Activated naive CD8-positive, alpha-beta T cell (primary cell): Measurements from ENCODE around the gene DTHD1.
A peak's percentile ranks its signal among the peaks of the same experiment; 100 is the strongest.

Experiments used
- H3K27ac Mint-ChIP-seq: one replicate; pipeline ENCODE4 v1.8.0; 2021; ENCODE audit warnings: mixed read lengths
- H3K27me3 Mint-ChIP-seq: one replicate; pipeline ENCODE4 v1.8.0; 2021; ENCODE audit warnings: mixed read lengths
- H3K36me3 Mint-ChIP-seq: one replicate; pipeline ENCODE4 v1.8.0; 2021; ENCODE audit warnings: mixed read lengths
- H3K4me1 Mint-ChIP-seq: one replicate; pipeline ENCODE4 v1.8.0; 2021; ENCODE audit warnings: low read depth, mixed read lengths
- H3K4me3 Mint-ChIP-seq: one replicate; pipeline ENCODE4 v1.8.0; 2021; ENCODE audit warnings: mild to moderate bottlenecking, mixed read lengths
- H3K9me3 Mint-ChIP-seq: one replicate; pipeline ENCODE4 v1.8.0; 2021; ENCODE audit warnings: low read depth, mixed read lengths

The DTHD1 gene

GRCh38 chr4:36337665-36338185 is 56.3 kb downstream of the DTHD1 start:
- H3K4me1 Mint-ChIP-seq, result peaks cover 16% of the 10 kb centered on the region
- no peak overlapping the region for H3K27ac Mint-ChIP-seq
- no peaks in the 10 kb centered on the region for H3K27me3 Mint-ChIP-seq
- no peaks in the 10 kb centered on the region for H3K36me3 Mint-ChIP-seq
- no peaks in the 10 kb centered on the region for H3K9me3 Mint-ChIP-seq
- no peak overlapping the region for H3K4me3 Mint-ChIP-seq

GRCh38 chr4:36338973-36339372 is 57.6 kb downstream of the DTHD1 start:
- Mint-ChIP-seq H3K9me3 (no peaks in the 10 kb centered on the region), H3K27ac (no peak overlapping the region), H3K27me3 (no peaks in the 10 kb centered on the region), H3K4me3 (no peak overlapping the region), H3K36me3 (no peaks in the 10 kb centered on the region), H3K4me1 (peaks cover 9% of the 10 kb centered on the region)

GRCh38 chr4:36341936-36342335 is 60.5 kb downstream of the DTHD1 start:
- no peak overlapping the region for H3K4me3 Mint-ChIP-seq
- no peaks in the 10 kb centered on the region for H3K9me3 Mint-ChIP-seq
- H3K36me3 Mint-ChIP-seq, result no peaks in the 10 kb centered on the region
- H3K4me1 Mint-ChIP-seq, result peaks cover 8% of the 10 kb centered on the region
- H3K27me3 Mint-ChIP-seq, result no peaks in the 10 kb centered on the region
- H3K27ac Mint-ChIP-seq, result no peak overlapping the region

GRCh38 chr4:36343501-36344175 is 62.2 kb downstream of the DTHD1 start:
- Mint-ChIP-seq H3K9me3 (no peaks in the 10 kb centered on the region), H3K36me3 (no peaks in the 10 kb centered on the region), H3K27ac (no peak overlapping the region), H3K4me1 (peaks cover 6% of the 10 kb centered on the region), H3K27me3 (no peaks in the 10 kb centered on the region), H3K4me3 (no peak overlapping the region)

- no peaks in the 10 kb centered on the region for H3K36me3 Mint-ChIP-seq
- peak overlapping the region; percentile 82 for H3K27ac Mint-ChIP-seq
- H3K9me3 Mint-ChIP-seq, result no peaks in the 10 kb centered on the region
- H3K4me1 Mint-ChIP-seq, result peaks cover 15% of the 10 kb centered on the region
- no peaks in the 10 kb centered on the region for H3K27me3 Mint-ChIP-seq
- peak overlapping the region; percentile 2 for H3K4me3 Mint-ChIP-seq
Observed at GRCh38 chr4:36348403-36348938, 67.1 kb downstream of the DTHD1 start.

- Mint-ChIP-seq H3K4me3 (no peak overlapping the region), H3K27ac (peak overlapping the region; percentile 50), H3K4me1 (peaks cover 15% of the 10 kb centered on the region), H3K36me3 (no peaks in the 10 kb centered on the region), H3K9me3 (no peaks in the 10 kb centered on the region), H3K27me3 (no peaks in the 10 kb centered on the region)
Observed at GRCh38 chr4:36349938-36350549, 68.6 kb downstream of the DTHD1 start.

GRCh38 chr4:36351082-36351666 is 69.8 kb downstream of the DTHD1 start:
- H3K4me3 Mint-ChIP-seq, result no peak overlapping the region
- H3K4me1 Mint-ChIP-seq, result peaks cover 15% of the 10 kb centered on the region
- no peaks in the 10 kb centered on the region for H3K36me3 Mint-ChIP-seq
- no peak overlapping the region for H3K27ac Mint-ChIP-seq
- H3K27me3 Mint-ChIP-seq, result no peaks in the 10 kb centered on the region
- H3K9me3 Mint-ChIP-seq, result no peaks in the 10 kb centered on the region

- Mint-ChIP-seq H3K36me3 (no peaks in the 10 kb centered on the region), H3K4me1 (peaks cover 6% of the 10 kb centered on the region), H3K27me3 (no peaks in the 10 kb centered on the region), H3K9me3 (no peaks in the 10 kb centered on the region), H3K4me3 (no peak overlapping the region), H3K27ac (no peak overlapping the region)
Observed at GRCh38 chr4:36353998-36354397, 72.6 kb downstream of the DTHD1 start.

GRCh38 chr4:36358173-36358572 is 76.8 kb downstream of the DTHD1 start:
- Mint-ChIP-seq H3K27me3 (no peaks in the 10 kb centered on the region), H3K27ac (no peak overlapping the region), H3K36me3 (no peaks in the 10 kb centered on the region), H3K4me3 (no peak overlapping the region), H3K4me1 (no peaks in the 10 kb centered on the region), H3K9me3 (no peaks in the 10 kb centered on the region)

GRCh38 chr4:36360755-36361154 is 79.3 kb downstream of the DTHD1 start:
- H3K4me1 Mint-ChIP-seq, result no peaks in the 10 kb centered on the region
- H3K9me3 Mint-ChIP-seq, result no peaks in the 10 kb centered on the region
- H3K27me3 Mint-ChIP-seq, result no peaks in the 10 kb centered on the region
- no peak overlapping the region for H3K27ac Mint-ChIP-seq
- no peak overlapping the region for H3K4me3 Mint-ChIP-seq
- no peaks in the 10 kb centered on the region for H3K36me3 Mint-ChIP-seq

- no peak overlapping the region for H3K4me3 Mint-ChIP-seq
- no peaks in the 10 kb centered on the region for H3K36me3 Mint-ChIP-seq
- no peaks in the 10 kb centered on the region for H3K9me3 Mint-ChIP-seq
- no peak overlapping the region for H3K27ac Mint-ChIP-seq
- no peaks in the 10 kb centered on the region for H3K4me1 Mint-ChIP-seq
- H3K27me3 Mint-ChIP-seq, result no peaks in the 10 kb centered on the region
Observed at GRCh38 chr4:36363024-36363423, 81.6 kb downstream of the DTHD1 start.

GRCh38 chr4:36374836-36375511 is 93.6 kb downstream of the DTHD1 start:
- Mint-ChIP-seq H3K4me3 (no peak overlapping the region), H3K27ac (no peak overlapping the region), H3K9me3 (peaks cover 16% of the 10 kb centered on the region)

GRCh38 chr4:36385951-36386571 is 104.6 kb downstream of the DTHD1 start:
- Mint-ChIP-seq H3K36me3 (no peaks in the 10 kb centered on the region), H3K4me3 (peak overlapping the region; percentile 60), H3K27me3 (no peaks in the 10 kb centered on the region), H3K4me1 (peaks cover 30% of the 10 kb centered on the region), H3K9me3 (peaks cover under 1% of the 10 kb centered on the region), H3K27ac (peak overlapping the region; percentile 92)

More at GRCh38 chr4:36374836-36375511, 93.6 kb downstream of the DTHD1 start:
- Mint-ChIP-seq H3K27me3 (no peaks in the 10 kb centered on the region), H3K36me3 (peaks cover 13% of the 10 kb centered on the region), H3K4me1 (no peaks in the 10 kb centered on the region)

GRCh38 chr4:36386691-36387090 is 105.3 kb downstream of the DTHD1 start:
- Mint-ChIP-seq H3K4me1 (peaks cover 30% of the 10 kb centered on the region), H3K27ac (peak overlapping the region; percentile 92), H3K4me3 (no peak overlapping the region), H3K27me3 (no peaks in the 10 kb centered on the region), H3K36me3 (no peaks in the 10 kb centered on the region), H3K9me3 (no peaks in the 10 kb centered on the region)
